ENCODE results near the gene EML3.

DNA sequence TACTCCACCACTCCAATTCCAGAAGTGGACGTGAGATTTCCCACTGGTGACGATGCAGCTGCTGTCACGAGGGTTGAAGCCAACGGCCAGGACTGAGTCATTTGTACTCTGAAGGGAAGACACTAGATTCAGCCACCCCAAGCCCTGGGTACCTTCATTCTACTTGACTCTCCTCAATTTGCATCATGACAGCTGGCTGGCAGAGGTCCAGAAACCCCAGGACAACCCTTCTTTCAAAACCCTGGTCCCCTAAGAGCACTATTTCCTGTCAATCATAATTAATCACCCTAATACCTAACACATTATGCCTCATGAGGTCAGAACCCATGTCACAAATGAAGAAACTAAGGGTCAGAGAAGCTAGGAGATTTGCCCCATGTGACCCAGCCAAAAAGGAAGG is 4.9 kb downstream of the EML3 start:
- TF ChIP-seq, protein P1, sequence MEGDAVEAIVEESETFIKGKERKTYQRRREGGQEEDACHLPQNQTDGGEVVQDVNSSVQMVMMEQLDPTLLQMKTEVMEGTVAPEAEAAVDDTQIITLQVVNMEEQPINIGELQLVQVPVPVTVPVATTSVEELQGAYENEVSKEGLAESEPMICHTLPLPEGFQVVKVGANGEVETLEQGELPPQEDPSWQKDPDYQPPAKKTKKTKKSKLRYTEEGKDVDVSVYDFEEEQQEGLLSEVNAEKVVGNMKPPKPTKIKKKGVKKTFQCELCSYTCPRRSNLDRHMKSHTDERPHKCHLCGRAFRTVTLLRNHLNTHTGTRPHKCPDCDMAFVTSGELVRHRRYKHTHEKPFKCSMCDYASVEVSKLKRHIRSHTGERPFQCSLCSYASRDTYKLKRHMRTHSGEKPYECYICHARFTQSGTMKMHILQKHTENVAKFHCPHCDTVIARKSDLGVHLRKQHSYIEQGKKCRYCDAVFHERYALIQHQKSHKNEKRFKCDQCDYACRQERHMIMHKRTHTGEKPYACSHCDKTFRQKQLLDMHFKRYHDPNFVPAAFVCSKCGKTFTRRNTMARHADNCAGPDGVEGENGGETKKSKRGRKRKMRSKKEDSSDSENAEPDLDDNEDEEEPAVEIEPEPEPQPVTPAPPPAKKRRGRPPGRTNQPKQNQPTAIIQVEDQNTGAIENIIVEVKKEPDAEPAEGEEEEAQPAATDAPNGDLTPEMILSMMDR (IDR thresholded peaks at IDR 0.05; ENCODE audit: low read length), result no peak
- no peak for TF ChIP-seq EZH2 (IDR thresholded peaks at IDR 0.05; ENCODE audit: borderline replicate concordance, low read length)
